Skeletal muscle tissue (tissue), 4 donors: Measurements from ENCODE around the gene MUC6. TPM values are rescaled to one million over a fixed set of nuclear protein-coding genes. Genes with fewer than 3 reads are reported as not detected.

Experiments
- H3K27ac ChIP-seq: one replicate; pipeline ENCODE4 v1.7.0; 2013; ENCODE audit warnings: mild to moderate bottlenecking, low read depth, low read length, inconsistent platforms
- H3K27me3 ChIP-seq, 3 donors: one replicate each; pipeline ENCODE4 v1.7.0; 2013; ENCODE audit warnings: low read length in 3 of 3; ENCODE audit not compliant: control insufficient read depth in 3 of 3, insufficient read depth in 3 of 3
- H3K36me3 ChIP-seq, 3 donors: one replicate each; pipeline ENCODE4 v1.7.0; 2013; ENCODE audit warnings: low read length in 3 of 3; ENCODE audit not compliant: control insufficient read depth in 3 of 3, insufficient read depth in 3 of 3
- H3K4me1 ChIP-seq, 3 donors: one replicate each; pipeline ENCODE4 v1.7.0; 2013; ENCODE audit warnings: low read length in 3 of 3, mild to moderate bottlenecking in 3 of 3; ENCODE audit not compliant: control insufficient read depth in 3 of 3, insufficient read depth in 3 of 3
- H3K4me3 ChIP-seq, 3 donors: one replicate each; pipeline ENCODE4 v1.7.0; 2013; ENCODE audit warnings: low read length in 3 of 3
- H3K9ac ChIP-seq, 3 donors: one replicate each; pipeline ENCODE4 v1.7.0; 2013; ENCODE audit warnings: low read length in 3 of 3, mild to moderate bottlenecking in 3 of 3, moderate library complexity in 2 of 3, low read depth in 1 of 3
- H3K9me3 ChIP-seq, 3 donors: one replicate each; pipeline ENCODE4 v1.7.0; 2013; ENCODE audit warnings: low read length in 3 of 3; ENCODE audit not compliant: control insufficient read depth in 3 of 3
- total RNA-seq: library from RNA; depleted of rRNA; stranded (reverse); fragments of >200 nt; gene quantifications from one replicate; pipeline ENCODE4 v1.2.3, GENCODE V29; 2014
- donor health status: Osteomylitis.

Gene MUC6
- total RNA-seq, 1 donor from 2014 or later: not detected

GRCh38 chr11:1049911-1050580 is 13.5 kb upstream of the MUC6 start:
- H3K4me1 ChIP-seq: peaks cover 0 to 7% (median 0%) of the 10 kb centered on the region in 3 donors
- H3K9ac ChIP-seq: no peak overlapping the region
- H3K9me3 ChIP-seq: no peaks in the 10 kb centered on the region
- H3K4me3 ChIP-seq: no peak overlapping the region
- peaks cover 32 to 72% (median 53%) of the 10 kb centered on the region in 3 donors for H3K27me3 ChIP-seq
- no peaks in the 10 kb centered on the region for H3K36me3 ChIP-seq
- no peak overlapping the region for H3K27ac ChIP-seq

GRCh38 chr11:1049431-1049891 is 12.9 kb upstream of the MUC6 start:
- Histone ChIP-seq H3K36me3 (no peaks in the 10 kb centered on the region), H3K27me3 (peaks cover 32 to 67% (median 48%) of the 10 kb centered on the region in 3 donors), H3K9ac (no peak overlapping the region), H3K27ac (no peak overlapping the region), H3K4me3 (no peak overlapping the region), H3K9me3 (no peaks in the 10 kb centered on the region), H3K4me1 (peaks cover 0 to 7% (median 0%) of the 10 kb centered on the region in 3 donors)

DNA sequence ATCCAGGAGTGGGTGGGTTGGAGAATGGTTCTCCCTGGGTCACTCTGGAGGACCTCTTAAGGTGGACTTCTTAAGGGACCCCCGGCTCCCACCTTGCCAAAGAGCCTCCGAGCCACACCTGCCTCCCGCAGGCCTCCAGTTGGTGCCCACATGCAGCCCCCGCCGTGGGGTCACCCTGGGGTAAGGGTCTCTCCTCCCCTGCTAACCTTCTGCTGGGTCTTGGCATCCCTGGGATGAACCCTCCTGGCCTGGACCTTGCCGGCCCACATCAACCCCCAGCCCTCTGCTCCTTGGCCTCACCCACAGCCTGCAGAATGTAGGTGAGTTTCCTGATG is 12.5 kb upstream of the MUC6 start:
- Histone ChIP-seq H3K27me3 (peaks cover 30 to 63% (median 43%) of the 10 kb centered on the region in 3 donors), H3K36me3 (no peaks in the 10 kb centered on the region), H3K9ac (no peak overlapping the region), H3K4me3 (no peak overlapping the region), H3K4me1 (peaks cover 0 to 7% (median 0%) of the 10 kb centered on the region in 3 donors), H3K27ac (no peak overlapping the region), H3K9me3 (no peaks in the 10 kb centered on the region)

DNA sequence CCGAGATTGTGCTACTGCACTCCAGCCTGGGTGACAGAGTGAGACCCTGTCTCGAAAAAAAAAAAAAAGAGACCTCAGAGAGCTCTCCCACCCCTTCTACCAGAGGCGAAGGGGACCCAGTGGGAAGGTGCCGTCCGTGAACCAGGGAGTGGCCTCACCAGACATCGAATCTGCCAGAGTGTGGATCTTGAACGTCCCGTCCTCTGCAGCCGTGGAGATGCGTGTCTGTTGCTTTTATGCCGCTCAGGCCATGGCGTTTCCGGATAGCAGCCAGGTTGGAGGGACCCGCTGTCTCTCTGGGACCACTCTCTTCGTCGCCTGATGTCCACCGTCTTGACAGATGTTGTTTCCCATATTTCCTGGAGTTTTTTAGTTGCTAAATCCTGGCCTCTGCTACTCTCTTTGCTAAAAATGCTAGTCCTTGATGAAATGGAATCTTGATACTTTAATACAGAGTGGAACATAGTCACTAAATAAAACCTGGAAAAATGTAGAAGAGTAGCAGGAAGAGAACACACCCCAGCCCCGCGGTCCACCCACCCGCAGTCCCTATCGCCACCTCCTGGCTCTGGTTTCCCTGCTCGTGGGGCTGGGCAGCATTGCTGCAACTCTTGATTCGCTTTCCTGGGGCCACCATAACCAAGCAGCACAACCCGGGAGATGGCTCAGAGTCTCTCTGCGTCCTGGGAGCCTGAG is 12.0 kb upstream of the MUC6 start:
- Histone ChIP-seq H3K27ac (no peak overlapping the region), H3K4me1 (peaks cover 0 to 7% (median 0%) of the 10 kb centered on the region in 3 donors), H3K4me3 (no peak overlapping the region), H3K27me3 (peaks cover 28 to 61% (median 38%) of the 10 kb centered on the region in 3 donors), H3K36me3 (no peaks in the 10 kb centered on the region), H3K9me3 (no peaks in the 10 kb centered on the region), H3K9ac (no peak overlapping the region)

DNA sequence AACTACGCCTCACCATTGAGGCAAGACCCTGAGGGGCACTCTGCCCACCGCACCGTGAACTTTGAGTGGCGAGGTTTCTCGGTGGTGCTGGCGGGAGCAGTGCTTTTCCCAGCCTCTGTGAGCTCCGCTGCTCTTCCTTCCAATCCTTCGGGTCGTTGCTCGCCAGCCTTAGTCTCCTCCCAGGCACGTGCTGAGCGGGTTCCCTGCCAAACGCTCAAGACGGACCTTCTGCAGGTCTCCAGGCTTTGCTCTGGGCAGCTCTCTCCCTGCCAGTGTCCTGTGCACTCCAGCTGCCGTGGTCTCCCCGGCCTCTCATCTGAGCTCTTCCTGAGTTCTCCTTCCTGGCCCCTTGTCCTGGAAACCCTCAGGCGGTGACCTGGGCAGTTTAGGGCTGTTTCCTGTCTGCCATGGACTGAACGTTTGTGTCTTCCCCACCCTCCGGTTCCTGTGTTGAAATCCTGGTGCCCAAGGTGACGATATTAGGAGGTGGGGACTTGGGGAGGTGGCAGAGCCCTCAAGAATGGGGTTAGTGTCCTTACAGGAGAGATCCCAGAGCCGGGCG is 11.2 kb upstream of the MUC6 start:
- Histone ChIP-seq H3K27me3 (peaks cover 20 to 60% (median 34%) of the 10 kb centered on the region in 3 donors), H3K9me3 (no peaks in the 10 kb centered on the region), H3K4me1 (peaks cover 0 to 7% (median 0%) of the 10 kb centered on the region in 3 donors), H3K36me3 (no peaks in the 10 kb centered on the region), H3K4me3 (no peak overlapping the region), H3K27ac (no peak overlapping the region), H3K9ac (no peak overlapping the region)

- Histone ChIP-seq H3K27ac (no peak overlapping the region), H3K36me3 (no peaks in the 10 kb centered on the region), H3K9me3 (no peaks in the 10 kb centered on the region), H3K4me3 (no peak overlapping the region), H3K27me3 (peaks cover 21 to 45% (median 28%) of the 10 kb centered on the region in 3 donors), H3K4me1 (no peaks in the 10 kb centered on the region), H3K9ac (no peak overlapping the region)
Measured at GRCh38 chr11:1044160-1044559, 7.6 kb upstream of the MUC6 start.

- H3K9ac ChIP-seq: no peak overlapping the region
- H3K27ac ChIP-seq: no peak overlapping the region
- H3K4me3 ChIP-seq: no peak overlapping the region
- no peaks in the 10 kb centered on the region for H3K4me1 ChIP-seq
- H3K36me3 ChIP-seq: no peaks in the 10 kb centered on the region
- H3K9me3 ChIP-seq: no peaks in the 10 kb centered on the region
- H3K27me3 ChIP-seq: peaks cover 21 to 39% (median 27%) of the 10 kb centered on the region in 3 donors
Measured at GRCh38 chr11:1043563-1044096, 7.1 kb upstream of the MUC6 start.

- no peaks in the 10 kb centered on the region for H3K36me3 ChIP-seq
Measured at GRCh38 chr11:1042626-1043562, 6.4 kb upstream of the MUC6 start.

GRCh38 chr11:1041936-1042608 is 5.6 kb upstream of the MUC6 start:
- Histone ChIP-seq H3K4me3 (no peak overlapping the region), H3K4me1 (no peaks in the 10 kb centered on the region), H3K36me3 (no peaks in the 10 kb centered on the region), H3K27ac (no peak overlapping the region), H3K9me3 (no peaks in the 10 kb centered on the region), H3K27me3 (peaks cover 11 to 31% (median 19%) of the 10 kb centered on the region in 3 donors), H3K9ac (no peak overlapping the region)

More at GRCh38 chr11:1042626-1043562, 6.4 kb upstream of the MUC6 start:
- no peak overlapping the region for H3K9ac ChIP-seq
- H3K4me3 ChIP-seq: no peak overlapping the region
- H3K4me1 ChIP-seq: no peaks in the 10 kb centered on the region
- H3K9me3 ChIP-seq: no peaks in the 10 kb centered on the region
- H3K27ac ChIP-seq: no peak overlapping the region
- peaks cover 18 to 39% (median 27%) of the 10 kb centered on the region in 3 donors for H3K27me3 ChIP-seq
